ENCODE results near the gene SGPL1.
"Not testable (repeated sequence)": the region's sequence is repeated elsewhere in the genome, so short reads cannot be mapped to it uniquely, and the experiment has no call there.

Gene SGPL1

GRCh38 chr10:70908406-70909296 is 92.9 kb downstream of the SGPL1 start:
- DNase-seq: no peak

GRCh38 chr10:70909326-70909935 is 93.7 kb downstream of the SGPL1 start:
- DNase-seq: no peak

GRCh38 chr10:70910486-70911341 is 95.0 kb downstream of the SGPL1 start:
- DNase-seq: no peak

GRCh38 chr10:70911386-70911785 is 95.6 kb downstream of the SGPL1 start:
- no peak for DNase-seq

GRCh38 chr10:70912556-70912955 is 96.8 kb downstream of the SGPL1 start:
- no peak for DNase-seq

- DNase-seq: no peak
These were observed 97.6 kb downstream of the SGPL1 start for GRCh38 chr10:70913191-70913892.

- DNase-seq: no peak
These were observed 98.1 kb downstream of the SGPL1 start for GRCh38 chr10:70913893-70914240.

GRCh38 chr10:70914316-70914864 is 98.6 kb downstream of the SGPL1 start:
- DNase-seq: no peak

GRCh38 chr10:70915206-70915605 is 99.5 kb downstream of the SGPL1 start:
- DNase-seq: no peak

- no peak for DNase-seq
These were observed 100.1 kb downstream of the SGPL1 start for GRCh38 chr10:70915806-70916205.

GRCh38 chr10:70916241-70916640 is 100.5 kb downstream of the SGPL1 start:
- DNase-seq: no peak

GRCh38 chr10:70917226-70917625 is 101.5 kb downstream of the SGPL1 start:
- no peak for DNase-seq

GRCh38 chr10:70917635-70918034 is 101.9 kb downstream of the SGPL1 start:
- no peak for DNase-seq

- DNase-seq: no peak
These were observed 103.2 kb downstream of the SGPL1 start for GRCh38 chr10:70918851-70919530.

- not testable (repeated sequence) for DNase-seq
These were observed 104.2 kb downstream of the SGPL1 start for GRCh38 chr10:70919906-70920305.

GRCh38 chr10:70920519-70920918 is 104.8 kb downstream of the SGPL1 start:
- DNase-seq: no peak

- DNase-seq: no peak
These were observed 105.5 kb downstream of the SGPL1 start for GRCh38 chr10:70921285-70921684.

- no peak for DNase-seq
These were observed 107.9 kb downstream of the SGPL1 start for GRCh38 chr10:70923696-70924095.

- DNase-seq: peak in 3 of 4 experiments; percentile 22 to 37 (median 33)
These were observed 109.9 kb downstream of the SGPL1 start for GRCh38 chr10:70925377-70926225.

- DNase-seq: no peak
These were observed 110.7 kb downstream of the SGPL1 start for GRCh38 chr10:70926226-70927000.
